T-helper 22 cell (primary cell): Measurements from ENCODE around the gene LRRC8B.
"Not testable (repeated sequence)": the region's sequence is repeated elsewhere in the genome, so short reads cannot be mapped to it uniquely, and the experiment has no call there.

ENCODE experiments used
- DNase-seq: peaks from one replicate; pipeline ENCODE4 v3.0.0-alpha.2; 2020; ENCODE audit warnings: low read depth

LRRC8B gene

DNA sequence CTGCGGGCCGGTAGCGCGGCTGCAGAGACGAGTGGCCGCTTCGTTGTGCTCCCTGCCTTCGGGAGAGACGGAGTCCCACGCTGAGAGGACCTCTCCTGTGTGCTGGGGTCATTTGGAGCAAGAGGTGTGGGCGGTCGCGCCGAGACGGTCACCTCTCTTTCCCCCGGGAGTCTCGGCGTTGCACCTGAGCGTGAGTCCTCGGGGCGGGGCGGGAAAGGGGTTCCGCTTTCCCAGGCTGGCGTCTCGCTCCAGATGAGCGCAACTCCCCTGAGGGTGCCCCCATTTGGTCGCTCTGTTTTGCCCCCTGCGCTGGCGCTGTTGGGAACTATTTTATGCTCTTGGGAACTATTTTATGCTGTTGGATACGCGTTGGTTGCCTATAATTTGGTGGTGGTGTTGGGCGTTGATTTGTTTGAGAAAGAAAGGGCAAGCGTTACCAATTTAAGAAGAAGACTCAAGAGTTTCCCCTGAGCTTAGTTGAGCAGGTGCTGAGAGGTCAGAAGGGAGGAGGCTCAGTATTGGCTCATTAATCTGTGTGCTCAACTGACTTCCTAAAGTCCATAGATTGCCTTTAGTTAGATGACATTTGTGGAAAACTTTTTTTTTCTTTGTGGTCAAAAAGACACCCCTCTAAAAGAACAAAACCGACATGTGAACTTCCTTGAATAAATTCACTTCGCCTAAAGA, 683 bp downstream of the LRRC8B start:
- DNase-seq = peak; percentile 7

DNA sequence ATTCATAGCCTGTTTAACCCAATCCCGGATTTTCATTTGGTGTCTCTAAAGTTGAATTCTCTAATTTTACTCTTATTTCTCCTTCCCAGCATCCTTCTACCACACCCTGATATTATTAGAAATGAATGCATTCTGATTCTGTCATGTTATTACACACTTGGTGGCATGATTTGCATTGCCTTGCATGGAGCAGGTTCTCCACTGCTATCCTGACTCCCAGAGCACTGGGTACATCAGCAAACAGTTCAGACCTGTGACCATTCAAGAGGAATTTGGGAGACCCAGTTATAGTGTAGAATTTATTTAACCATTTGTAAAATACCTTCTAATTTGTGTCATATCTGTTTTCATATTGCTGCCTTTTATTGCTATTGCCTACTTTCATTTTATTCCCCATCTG, 2.6 kb downstream of the LRRC8B start:
- DNase-seq = no peak

DNA sequence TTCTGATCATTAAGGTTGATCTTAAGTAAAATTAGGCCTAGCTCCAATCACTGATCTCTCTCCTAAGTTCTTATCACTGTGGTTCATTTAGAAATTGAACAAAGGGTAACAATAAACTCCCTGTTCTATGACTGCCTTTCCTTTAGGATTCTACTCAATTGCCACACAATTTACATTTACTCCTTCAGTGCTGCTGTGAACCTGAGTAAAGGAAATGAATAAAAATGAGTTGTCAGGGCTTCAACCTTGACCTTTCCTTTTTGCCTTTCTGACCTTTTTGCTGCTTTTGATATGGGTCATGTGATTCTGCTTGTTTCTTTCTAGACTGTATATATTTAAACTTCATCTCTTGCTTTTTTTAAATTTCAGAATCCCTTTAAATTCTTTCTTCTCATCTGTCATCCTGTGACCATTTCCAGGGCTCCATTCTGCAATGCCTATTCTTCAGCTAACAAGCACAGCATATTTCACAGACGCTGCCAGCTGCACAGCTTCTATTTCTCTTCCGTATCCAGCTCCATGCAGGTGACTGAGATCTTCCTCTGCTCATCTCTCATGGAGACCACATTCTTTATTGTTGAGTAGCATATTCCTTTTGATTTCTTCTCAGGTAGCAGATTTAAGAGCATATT, 3.2 kb downstream of the LRRC8B start:
- no peak for DNase-seq

DNA sequence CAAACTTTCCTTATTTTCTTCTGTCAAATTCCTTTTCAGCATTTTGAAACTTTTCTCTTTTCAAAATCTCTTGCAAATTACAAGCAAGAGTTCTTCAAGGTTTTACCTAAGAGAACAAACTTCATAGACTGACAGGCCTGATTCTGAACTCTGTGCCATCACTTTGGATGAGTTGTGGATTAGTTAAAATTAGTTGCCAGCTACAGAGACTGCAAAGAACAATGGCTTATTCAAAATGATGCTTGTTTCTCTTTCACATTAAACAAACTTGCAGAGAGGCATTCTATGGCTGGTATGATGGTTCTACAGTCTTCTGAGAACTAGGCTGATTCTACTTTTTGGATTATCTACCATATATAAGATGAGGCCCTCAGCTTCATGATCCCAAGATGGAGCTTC, 3.8 kb downstream of the LRRC8B start:
- no peak for DNase-seq

DNA sequence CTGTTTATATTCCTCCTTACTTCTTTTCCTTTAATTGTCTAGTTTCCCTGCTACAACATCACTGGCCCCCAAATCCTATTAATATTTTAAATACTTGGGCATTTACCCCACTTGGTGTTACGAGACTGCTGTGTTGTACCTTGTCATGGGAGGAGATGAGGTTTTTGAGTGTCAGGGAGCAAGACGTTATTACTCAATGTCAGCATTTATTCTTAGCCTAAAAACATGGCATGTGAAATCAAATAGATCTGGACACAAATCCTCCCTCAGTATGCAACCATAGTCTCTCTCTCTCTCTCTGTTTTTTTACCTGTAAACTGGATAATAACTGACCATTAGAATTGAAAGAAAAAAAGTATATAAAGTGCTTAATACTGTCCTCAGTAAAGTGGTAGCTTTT, 4.6 kb downstream of the LRRC8B start:
- no peak for DNase-seq

DNA sequence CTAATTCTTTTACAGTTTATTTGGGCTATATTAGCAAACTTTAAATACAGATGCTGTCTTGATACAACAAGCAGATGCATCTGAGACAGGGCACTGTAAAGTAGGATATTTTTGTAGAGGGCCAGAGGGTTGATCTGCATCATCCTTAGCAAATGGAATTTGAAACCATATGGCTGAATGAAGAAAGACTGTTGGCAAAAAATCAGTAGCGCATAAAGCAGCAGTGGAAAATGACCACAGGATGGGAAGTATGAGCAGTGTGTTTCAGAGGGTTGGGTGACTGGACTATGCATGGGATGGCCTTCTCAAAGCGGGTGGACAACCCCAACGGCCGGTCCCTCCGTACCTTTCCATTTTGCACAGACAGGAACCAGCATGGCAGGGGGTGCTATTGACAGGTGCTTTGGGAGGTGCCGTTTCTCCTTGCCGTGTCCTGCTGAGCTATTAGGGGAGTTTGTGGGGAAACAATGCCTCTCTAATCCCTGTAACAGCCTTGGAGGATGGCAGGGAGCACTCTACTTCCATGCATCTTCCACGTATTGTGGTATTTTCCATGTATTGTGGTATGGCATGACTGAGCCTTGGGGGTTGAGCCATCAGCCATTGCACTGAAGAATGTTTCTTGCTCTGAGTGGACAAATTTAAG, 5.9 kb downstream of the LRRC8B start:
- DNase-seq = no peak

DNA sequence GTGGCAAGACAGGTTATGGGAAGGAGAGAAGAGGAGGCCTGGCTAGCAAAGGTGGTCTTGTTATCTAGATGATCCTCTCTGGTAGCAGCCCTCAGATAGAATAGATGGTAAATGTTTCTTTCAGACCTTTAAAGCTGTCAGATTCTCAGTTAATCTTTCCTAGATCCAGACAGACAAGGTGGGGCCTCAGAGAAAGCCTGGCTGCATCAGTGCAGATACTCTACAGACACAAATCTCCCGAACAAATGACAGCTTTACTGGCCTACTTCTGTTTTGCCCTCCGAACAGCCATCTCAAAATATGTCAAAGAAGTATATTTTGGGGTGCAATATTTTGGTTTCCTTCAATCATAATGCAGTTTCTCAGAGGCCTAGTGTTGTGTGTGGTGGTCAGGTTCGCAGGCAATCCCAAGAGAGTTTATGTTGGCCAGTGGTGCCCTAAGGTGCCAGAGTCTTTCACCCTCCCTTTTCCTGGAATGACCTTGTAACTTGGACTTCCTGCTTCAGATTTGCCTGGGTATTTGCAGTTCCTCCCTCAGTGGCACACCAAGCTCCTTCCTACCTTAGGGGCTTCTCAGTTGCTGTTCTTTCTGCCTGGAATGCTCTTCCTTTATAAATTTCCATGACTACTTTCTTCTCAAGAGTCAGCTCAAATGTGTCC, 7.0 kb downstream of the LRRC8B start:
- no peak for DNase-seq

DNA sequence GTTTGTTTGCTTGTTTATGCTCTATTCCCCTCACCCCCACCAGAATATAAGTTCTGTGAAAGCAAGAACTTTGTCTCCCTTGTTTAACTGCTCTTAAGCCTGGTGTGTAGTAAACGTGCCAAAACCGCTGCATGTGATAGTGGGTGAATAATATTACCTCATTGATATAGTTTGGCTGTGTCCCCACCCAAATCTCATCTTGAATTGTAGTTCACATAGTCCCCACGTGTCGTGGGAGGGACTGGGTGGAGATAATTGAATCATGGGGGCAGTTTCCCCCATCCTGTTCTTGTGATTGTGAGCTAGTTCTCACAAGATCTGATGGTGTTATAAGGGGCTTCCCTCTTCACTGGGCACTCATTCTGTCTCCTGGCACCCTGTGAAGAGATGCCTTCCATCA, 7.6 kb downstream of the LRRC8B start:
- no peak for DNase-seq

DNA sequence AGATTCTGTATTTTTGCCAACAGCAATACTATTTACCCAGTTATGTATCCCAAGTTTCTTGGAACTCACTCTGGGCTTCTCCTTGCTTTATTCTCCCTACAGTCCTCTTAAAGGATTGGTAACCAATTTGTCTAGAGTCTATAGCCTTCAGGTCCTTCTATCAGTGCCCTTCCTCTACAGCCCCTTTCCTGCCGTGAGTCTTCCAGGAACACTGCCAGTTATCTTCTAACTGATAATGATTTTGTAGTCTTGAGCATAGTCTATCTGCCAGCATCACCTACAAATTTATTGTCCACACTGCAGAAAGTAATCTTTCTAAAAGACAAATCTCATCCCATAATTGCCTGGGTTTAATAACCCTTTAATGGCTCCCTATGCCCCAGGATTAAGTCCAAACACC, 8.2 kb downstream of the LRRC8B start:
- no peak for DNase-seq

DNA sequence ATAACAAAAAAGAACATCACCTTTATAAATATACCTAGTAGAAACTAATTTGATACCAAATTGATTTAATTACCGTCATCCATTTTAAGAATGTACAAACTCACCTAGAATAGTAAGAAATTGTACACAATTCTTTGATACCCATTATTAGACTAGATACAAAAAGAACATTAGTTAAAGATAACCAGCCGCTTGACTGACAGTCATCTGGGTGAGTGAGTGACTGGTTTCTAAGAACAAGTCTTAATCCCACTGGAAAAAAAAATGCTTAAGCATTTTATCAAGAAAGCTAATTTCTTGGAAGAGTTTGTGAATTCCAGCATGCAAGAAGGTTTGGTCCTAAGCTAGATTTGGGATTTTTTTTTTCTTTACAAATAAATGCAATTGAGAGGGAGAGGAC, 10.9 kb downstream of the LRRC8B start:
- DNase-seq = no peak

DNA sequence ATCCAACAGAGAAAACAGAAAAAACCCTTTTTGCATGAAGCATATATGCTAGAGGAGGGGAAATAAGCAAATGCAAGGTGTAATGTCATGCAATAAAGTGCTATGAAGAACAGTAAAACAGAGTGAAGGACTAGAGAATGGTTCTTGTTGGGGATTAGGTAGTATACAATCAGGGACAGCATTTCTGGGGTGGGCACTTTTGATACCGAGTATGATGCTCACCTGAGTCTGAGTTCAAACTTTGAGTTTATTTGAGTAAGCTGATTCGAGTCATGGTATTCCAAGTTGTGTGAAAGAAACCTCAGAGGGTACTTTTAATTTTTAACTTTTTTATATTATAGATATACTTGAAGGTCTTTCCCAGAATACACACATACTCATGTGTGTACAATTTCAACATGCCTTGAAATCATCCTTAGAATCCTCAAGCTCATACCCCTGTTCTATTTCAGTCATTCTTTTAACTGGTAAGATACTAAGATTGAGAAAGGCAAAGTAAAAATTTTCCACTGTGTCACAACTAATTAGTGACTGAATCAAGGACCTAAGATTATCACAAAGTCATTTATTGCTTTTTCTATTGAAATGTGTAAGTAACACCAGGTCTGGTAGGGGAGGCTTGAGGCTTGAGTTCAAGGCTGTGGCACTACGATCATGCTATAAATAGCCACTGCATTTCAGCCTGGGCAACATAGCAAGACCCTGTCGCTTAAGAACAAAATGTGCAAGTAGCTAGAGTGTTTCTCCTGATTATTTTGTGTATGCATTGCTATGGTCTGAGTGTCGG, 12.1 kb downstream of the LRRC8B start:
- DNase-seq = no peak

DNA sequence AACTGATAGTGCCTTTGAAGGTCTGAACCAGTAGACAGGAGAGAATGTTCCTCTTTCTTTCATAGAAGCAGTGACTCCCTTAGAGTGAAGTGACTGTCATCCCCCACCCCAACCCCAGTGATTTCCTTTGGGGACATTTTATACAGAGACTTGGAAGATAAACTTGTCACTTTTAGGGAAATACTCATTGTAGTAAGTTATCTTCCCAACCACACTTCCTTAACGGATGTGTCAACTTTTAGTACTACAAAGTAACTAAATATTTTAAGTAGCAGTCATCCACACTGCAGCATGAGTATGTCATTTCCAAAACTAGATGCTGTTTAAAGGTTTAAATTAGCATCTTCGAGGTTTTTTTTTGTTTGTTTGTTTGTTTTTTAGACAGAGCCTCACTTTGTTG, 13.7 kb downstream of the LRRC8B start:
- DNase-seq = no peak

DNA sequence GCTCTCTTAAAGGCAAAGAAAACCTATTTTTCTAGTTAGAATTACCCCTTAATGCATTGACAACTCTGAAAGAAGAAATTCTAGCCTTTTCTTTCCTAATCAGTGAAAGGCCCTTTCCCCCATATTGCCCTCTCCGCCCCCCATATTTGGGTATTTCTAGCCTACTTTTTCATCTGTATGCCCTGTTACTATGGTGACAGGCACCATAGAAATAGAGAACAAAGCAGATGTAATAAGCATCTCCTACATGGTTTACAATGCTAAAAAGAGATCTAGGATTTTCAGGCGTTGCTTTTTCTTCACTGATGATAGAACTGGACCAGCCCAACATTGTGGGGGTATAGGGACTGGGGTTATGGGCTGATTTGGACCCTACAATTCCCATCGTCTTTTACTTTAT, 14.5 kb downstream of the LRRC8B start:
- DNase-seq = no peak

DNA sequence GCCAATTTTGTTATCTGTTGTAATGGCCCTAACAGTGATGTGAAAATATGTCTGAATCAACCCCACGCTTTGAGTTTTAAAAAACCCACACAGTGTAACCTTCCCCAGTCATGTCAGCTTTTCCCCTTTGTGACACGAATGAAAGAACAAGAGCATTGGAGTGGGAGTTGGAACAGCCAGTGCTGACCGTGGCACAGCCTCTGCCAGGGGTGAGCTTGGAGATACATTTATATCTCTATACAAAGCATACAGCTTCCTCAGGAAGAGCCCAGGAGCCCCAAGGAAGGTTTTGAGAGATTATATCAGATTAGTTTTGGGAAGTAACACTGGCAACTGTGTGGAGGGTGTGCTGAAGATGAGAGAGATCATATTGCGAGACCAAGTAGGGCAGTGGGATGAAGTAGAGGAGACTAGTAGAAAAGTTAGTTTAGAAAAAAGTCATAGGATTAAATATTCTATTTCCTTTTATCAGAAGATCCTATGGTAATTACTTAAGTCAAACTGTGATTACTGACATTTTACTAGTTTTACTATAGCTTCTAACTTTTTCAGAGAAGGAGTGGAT, 15.9 kb downstream of the LRRC8B start:
- DNase-seq = no peak

DNA sequence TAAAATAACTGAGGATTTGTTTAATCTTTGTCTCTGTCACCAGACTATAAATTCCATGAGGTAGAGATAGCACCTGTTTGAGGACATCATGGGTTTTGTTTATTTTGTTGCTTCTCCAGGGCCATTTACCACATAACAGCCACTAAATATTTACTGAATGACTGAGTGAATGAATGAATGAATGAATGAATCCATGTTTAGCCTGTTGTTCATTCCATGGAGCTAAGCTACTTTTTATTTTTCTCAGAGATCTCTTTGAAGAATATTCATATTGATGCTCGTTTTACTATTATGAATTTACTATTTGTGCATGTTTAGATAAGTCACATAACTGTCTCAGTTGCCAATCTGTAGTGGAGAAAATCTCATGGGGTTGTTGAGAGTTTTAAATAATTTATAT, 17.7 kb downstream of the LRRC8B start:
- no peak for DNase-seq

DNA sequence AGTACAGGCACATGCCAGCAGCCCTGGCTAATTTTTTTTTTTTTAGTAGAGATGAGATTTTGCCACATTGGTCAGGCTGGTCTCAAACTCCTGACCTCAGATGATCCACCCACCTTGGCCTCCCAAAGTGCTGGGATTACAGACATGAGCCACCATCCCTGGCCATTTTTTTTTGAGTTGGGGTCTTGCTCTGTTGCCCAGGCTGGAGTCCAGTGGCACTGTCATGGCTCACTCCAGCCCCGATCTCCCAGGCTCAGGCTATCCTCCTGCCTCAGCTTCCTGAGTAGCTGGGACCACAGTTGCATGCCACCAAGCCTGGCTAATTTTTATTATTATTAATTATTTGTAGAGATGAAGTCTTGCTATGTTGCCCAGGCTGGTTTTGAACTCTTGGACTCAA, 19.0 kb downstream of the LRRC8B start:
- DNase-seq = not testable (repeated sequence)

DNA sequence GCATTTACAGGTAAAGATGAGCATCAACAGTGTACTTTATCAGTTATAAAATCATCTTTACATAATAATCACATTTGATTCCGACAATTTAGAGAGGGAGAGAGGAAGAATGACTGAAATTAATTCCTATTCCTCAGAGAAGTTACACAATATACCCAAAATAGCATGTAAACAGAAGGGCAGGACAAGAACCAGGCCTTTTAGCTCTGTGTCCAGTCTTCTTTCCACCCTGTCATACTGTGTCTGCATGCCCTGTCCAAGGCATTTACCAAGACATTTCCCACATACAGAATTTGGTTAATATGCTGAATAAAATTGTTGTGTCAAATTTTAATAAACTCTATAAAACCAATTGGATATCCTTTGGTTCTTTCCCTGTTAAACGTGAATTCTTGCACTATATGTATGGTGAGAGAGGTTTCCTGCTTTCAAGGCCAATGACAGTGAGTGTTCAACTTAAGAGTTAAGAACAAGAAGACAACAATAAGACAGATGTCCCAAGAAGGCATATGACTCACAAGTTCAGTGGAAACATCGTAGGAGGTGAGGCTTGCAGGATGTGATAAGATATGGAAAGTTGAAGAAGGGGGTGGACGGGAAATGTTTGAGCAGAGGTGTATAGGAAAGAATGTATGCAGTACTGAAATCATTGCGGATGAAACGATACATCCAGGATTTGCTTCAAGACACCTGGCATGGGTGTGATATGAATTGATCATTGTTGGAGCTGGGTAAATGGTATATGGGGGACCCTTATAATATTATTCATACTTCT, 20.8 kb downstream of the LRRC8B start:
- DNase-seq = no peak

DNA sequence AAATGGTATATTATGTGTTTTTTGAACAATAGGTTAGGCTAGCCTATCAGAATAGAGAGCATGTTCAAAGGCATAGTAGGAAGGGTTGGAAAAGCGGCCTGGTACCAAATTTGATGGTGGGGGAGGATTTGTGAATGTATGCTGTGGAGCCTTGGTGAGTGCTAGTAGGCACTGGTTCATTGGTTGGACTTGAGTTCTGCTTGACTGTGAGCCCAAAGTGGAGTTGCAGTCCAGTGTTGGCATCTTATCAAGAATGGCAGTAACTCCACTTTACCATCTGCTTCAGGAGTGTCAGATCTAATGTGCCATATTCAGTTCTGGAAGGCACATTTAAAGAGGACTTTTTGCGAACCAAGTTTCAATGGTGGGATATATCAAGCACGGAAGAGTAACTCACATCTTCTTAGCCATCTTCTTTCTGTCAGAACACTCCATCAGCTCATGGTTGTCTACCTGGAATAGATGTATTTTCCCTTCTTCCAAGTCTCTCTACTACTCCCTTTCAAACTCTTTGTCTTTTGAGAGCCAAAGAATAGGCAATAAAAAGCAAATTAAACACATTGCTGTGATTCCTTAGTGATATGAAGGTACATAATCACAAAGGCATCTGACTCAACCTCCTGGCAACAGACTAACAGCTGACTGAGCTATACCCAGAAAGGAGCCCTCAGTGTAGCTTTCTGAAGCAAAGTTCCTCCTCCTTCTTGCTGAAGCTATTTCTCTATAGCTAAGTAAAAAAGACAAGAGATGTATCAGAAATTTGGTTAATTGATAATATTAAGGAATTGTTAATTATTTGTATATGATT, 21.7 kb downstream of the LRRC8B start:
- no peak for DNase-seq

DNA sequence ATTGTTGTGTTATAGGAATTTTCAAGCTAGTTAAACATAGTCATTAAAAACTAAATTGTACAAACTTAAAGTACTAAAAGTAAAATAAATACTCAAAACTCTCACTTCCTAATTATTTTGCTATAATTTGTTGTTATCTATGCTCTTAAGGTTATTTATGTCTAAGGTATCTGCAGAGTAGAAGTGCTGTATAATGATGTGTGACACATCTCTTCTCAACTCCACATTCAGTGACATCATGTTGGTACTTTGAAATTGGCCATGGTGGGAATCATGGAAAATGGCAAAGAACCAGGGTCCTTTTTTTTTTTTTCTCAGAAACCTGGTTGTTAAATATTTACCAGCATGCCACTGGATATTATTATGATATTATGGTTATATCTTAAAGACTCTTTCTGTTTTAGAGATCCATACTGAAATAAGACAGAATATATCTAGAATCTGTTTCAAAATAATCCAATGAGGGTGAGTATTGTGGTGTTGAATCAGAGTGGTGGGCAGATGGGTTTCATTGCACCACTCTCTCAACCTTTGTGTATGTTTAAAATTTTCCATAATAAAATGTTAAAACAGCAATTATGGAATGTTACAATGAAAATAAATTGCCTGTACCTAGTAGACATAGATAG, 22.4 kb downstream of the LRRC8B start:
- DNase-seq = no peak

DNA sequence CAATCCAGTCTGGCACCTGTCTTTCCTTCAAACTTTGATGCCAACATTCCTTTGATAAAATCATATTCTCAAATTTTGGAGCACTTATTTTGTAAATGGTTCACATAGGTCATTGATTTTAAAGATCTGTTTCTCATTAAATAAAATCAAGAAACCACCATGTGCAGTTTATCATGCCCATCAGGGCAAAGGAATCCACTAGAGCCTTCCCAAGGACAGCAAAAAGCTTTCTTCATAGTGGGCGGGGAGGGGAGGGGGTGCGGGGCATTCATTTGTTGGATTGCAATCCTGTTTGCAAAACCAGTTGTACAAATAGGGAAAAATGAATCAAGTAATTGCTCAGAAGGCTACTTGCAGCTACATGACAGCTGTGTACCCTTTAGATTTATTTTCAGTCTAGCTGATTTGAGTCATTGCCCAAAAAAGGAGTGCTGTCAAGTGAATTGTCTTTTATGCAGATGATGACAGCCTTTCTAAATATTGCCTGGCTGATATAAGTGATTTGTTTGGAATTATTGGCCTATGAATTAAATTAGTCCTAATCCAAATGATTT, 23.0 kb downstream of the LRRC8B start:
- DNase-seq = no peak
